GM12801 (cell line): ENCODE data around the gene RAB11FIP2.

ENCODE experiments used
- CTCF ChIP-seq: IDR thresholded peaks from one replicate; pipeline ENCODE4 v1.5.1; 2011; ENCODE audit warnings: control low read depth; ENCODE audit not compliant: insufficient read length; ENCODE audit errors: extremely low read depth

The RAB11FIP2 gene

GRCh38 chr10:118017071-118017740, 29.5 kb downstream of the RAB11FIP2 start:
- TF ChIP-seq CTCF, result no peak

- TF ChIP-seq CTCF, result no peak
These were observed 33.7 kb downstream of the RAB11FIP2 start for GRCh38 chr10:118012952-118013525.

GRCh38 chr10:118007773-118008172, 39.0 kb downstream of the RAB11FIP2 start:
- no peak for TF ChIP-seq CTCF

- no peak for TF ChIP-seq CTCF
These were observed 43.6 kb downstream of the RAB11FIP2 start for GRCh38 chr10:118003126-118003525.

- TF ChIP-seq CTCF, result no peak
These were observed 44.2 kb downstream of the RAB11FIP2 start for GRCh38 chr10:118002581-118002980.

GRCh38 chr10:117997673-117998072, 49.1 kb downstream of the RAB11FIP2 start:
- TF ChIP-seq CTCF, result no peak

GRCh38 chr10:117996709-117997108, 50.0 kb downstream of the RAB11FIP2 start:
- no peak for TF ChIP-seq CTCF
